Stimulated activated naive CD4-positive, alpha-beta T cell treated with Interleukin-2 at 50 U/mL for 16 hours (primary cell): ENCODE results near the gene PTGFRN.
"Not testable (repeated sequence)": the region's sequence is repeated elsewhere in the genome, so short reads cannot be mapped to it uniquely, and the experiment has no call there.

Source experiments
- DNase-seq: peaks from one replicate; lab custom pipeline; 2025; lab: John Stamatoyannopoulos, UW

The PTGFRN gene

GRCh38 chr1:116916533-116917445 lies 7.1 kb downstream of the PTGFRN start:
- DNase-seq, result no peak

GRCh38 chr1:116918714-116919357 lies 9.1 kb downstream of the PTGFRN start:
- DNase-seq, result no peak

DNA sequence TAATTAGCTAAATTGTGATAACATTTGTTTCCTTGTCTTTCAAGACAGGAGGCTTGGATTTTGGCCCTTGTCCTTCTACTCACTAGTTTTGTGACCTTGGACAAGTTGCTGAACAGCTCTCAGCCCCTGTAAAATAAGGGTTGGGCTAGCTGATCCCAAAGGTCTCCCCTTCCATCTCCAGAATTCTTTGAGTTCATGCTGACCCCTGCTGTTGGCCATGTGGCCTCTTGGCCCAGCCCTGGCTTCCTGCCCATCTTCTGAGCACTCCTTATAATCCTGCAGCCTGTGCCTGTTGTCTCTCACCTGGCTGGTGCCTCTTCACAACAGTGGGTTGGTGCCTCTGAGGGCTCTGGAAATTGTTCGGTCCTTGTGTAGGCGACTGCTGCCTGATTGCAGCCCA lies 10.1 kb downstream of the PTGFRN start:
- DNase-seq, result no peak

DNA sequence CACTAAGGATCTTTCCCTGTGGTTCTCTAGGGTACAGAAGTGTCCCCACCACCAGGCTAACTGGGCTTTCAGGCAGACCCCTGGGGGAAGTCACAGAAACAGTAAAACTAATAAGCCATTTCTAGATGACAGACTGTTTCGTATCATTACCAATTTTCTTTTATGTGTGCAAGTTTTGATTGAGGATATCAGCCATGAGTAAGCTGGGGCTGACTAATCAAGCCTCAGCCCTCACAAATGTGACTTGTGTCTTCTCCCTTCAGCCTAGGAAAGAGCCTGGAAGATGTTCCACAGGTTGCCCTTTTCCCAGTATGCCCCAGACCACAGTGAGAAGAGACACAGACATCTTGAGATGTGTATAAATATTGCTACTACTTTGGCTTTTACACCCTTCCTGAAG lies 10.5 kb downstream of the PTGFRN start:
- DNase-seq, result no peak

GRCh38 chr1:116921301-116921885 lies 11.7 kb downstream of the PTGFRN start:
- DNase-seq, result no peak

DNA sequence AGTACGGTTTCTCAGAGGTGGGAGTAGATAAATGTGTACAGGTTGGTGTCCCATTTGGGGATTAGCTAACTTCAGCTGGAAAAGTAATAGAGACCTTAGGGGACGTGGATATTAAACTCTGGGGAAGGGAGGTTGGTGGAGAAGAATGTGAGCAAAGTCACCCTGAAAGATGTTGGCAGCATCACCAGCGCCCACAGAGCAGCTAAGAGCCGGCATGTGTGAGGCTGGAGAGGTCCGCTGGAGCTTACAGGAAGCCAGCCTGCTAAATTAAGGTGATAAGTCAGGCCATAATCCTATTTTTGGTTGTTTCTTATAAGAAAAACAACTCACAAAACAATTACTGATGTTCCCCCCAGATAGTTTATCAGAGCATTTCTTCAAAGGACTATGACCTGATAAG lies 12.2 kb downstream of the PTGFRN start:
- DNase-seq, result no peak

- DNase-seq, result no peak
Observed at GRCh38 chr1:116923421-116923820, 13.7 kb downstream of the PTGFRN start.

- no peak for DNase-seq
Observed at GRCh38 chr1:116927049-116927798, 17.5 kb downstream of the PTGFRN start.

- no peak for DNase-seq
Observed at GRCh38 chr1:116929961-116930592, 20.4 kb downstream of the PTGFRN start.

- no peak for DNase-seq
Observed at GRCh38 chr1:116931016-116931918, 21.6 kb downstream of the PTGFRN start.

DNA sequence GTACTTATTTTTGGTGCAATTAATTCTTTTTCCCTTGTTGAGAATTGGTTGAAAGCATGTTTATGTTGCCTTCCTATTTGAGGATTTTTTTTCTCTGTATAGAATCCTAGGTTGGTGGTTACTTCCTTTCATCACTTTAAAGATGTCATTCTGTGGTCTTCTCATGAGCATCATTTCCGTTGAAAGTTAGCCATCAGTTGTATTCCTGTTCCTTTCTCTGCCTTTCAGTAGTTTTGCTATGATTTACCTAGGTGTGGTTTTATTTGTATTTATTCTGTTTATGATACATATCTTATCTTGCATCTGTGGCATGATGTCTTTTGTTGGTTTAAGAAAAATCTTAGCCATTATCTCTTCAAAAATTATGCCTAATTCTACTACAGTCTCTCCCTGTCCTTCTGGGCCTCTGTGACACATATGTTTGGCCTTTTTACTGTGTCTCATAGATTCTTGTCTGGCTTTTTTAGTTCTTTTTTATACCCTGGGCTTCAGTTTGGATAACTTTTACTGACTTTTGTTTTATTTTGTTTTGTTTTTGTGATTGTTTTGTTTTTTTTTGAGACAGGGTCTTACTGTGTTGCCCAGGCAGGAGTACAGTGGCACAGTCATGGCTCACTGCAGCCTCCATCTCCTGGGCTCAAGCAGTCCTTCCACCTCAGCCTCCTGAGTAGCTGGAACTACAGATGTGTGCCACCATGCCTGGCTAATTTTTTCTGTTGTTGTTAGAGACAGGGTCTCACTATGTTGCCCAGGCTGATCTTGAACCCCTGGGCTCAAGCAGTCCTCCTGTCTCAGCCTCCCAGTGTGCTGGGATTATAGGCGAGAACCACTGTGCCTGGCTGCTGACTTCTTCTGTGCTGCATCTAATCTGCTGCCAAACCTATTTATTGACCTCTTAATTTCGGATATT lies 24.1 kb downstream of the PTGFRN start:
- no peak for DNase-seq

- no peak for DNase-seq
Observed at GRCh38 chr1:116934586-116935207, 25.0 kb downstream of the PTGFRN start.

DNA sequence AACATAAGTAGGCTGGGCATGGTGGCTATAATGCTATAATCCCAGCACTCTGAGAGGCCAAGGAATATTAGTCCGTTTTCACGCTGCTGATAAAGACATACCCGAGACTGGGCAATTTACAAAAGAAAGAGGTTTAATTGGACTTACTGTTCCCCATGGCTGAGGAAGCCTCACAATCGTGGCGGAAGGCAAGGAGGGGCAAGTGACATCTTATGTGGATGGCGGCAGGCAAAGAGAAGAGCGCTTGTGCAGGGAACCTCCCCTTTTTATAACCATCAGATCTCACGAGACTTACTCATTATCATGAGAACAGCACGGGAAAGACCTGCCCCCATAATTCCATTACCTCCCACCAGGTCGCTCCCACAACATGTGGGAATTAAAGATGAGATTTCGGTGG lies 28.5 kb downstream of the PTGFRN start:
- DNase-seq, result no peak

DNA sequence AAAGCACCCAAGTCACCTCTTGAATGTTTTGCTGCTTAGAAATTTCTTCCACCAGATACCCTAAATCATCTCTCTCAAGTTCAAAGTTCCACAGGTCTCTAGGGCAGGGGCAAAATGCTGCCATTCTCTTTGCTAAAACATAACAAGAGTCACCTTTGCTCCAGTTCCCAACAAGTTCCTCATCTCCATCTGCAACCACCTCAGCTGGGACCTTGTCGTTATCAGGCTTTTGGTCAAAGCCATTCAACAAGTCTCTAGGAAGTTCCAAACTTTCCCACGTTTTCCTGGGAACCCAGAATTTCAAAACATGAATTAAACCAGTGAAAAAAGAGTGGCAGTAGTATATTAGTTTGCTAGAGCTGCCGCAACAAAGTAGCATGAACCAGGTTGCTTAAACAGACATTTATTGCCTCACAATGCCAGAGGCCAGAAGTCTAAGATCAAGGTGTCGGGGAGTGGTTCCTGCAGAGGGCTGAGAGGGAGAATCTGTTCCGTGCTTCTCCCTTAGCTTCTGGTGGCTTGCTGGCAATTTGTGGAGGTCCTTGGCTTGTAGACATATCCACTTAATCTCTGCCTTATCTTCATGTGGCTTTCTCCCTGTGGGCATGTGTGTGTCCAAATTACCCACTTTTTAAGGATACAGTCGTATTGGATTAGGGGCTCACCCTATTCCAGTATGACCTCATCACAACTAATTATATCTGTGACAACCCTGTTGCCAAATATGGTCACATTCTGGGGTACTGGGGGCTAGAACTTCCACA lies 30.2 kb downstream of the PTGFRN start:
- DNase-seq, result not testable (repeated sequence)

DNA sequence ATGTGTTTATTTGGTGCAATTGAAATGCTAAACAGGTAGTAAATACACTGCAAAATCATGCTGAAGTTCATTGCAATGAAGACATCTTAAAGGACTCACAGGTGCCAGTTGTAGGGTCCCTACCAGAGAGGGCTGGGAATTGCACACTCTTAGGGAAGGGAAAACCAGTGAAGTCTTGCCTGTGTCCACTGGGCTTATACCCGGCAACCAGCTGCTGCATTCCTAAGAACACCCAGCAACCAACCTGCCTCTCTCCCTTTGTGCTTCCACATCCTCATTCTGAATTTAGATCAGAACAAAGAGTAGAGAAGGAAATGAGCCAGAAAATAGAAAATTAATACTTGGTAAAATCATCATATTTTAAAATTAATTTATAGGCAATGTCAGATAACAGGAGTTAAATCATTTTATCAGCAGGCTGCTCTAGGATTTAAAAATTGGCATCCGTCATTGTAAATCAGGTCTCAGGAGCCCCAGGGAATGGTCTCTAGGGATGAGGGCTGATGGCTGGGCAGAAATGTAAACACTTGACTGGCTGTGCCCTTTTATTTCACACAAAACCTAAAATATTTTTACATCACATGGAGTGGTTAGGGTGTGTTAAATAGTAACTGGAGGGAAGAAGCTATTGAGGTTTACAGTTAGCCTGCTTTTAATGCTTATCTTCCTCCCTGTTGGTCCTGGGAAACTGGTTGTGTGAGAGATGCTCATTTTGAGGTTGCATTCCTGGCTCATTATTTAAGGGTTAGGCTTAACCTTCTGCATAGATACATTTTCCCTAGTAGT lies 31.3 kb downstream of the PTGFRN start:
- DNase-seq, result no peak

DNA sequence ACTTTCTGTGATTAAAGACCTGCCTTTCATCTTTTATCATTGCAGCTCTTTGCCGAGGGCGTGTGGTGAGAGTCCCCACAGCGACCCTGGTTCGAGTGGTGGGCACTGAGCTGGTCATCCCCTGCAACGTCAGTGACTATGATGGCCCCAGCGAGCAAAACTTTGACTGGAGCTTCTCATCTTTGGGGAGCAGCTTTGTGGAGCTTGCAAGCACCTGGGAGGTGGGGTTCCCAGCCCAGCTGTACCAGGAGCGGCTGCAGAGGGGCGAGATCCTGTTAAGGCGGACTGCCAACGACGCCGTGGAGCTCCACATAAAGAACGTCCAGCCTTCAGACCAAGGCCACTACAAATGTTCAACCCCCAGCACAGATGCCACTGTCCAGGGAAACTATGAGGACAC lies 32.0 kb downstream of the PTGFRN start:
- DNase-seq, result no peak

GRCh38 chr1:116942344-116942743 lies 32.6 kb downstream of the PTGFRN start:
- no peak for DNase-seq

GRCh38 chr1:116943438-116943837 lies 33.7 kb downstream of the PTGFRN start:
- DNase-seq, result no peak
